HAP-1 (cell line): ENCODE measurements around the gene CASP7.
A peak's percentile ranks its signal among the peaks of the same experiment; 100 is the strongest.

Experiments
- DNase-seq, 2 experiments: peaks; one replicate each; pipeline ENCODE4 v3.0.0-alpha.2; 2016 to 2020; ENCODE audit warnings: low spot score in 2 of 2
- H3K27me3 ChIP-seq: fragments of 250-450 bp; sonication (Bioruptor Pico); 2 replicates; pipeline ENCODE4 v1.5.1; 2020; ENCODE audit warnings: low read depth, mild to moderate bottlenecking, moderate library complexity
- H3K36me3 ChIP-seq: fragments of 250-450 bp; sonication (Bioruptor Pico); replicated peaks from 2 replicates; pipeline ENCODE4 v1.5.1; 2020; ENCODE audit warnings: mild to moderate bottlenecking
- H3K4me1 ChIP-seq: fragments of 250-450 bp; sonication (Bioruptor Pico); 2 replicates; pipeline ENCODE4 v1.5.1; 2020; ENCODE audit warnings: mild to moderate bottlenecking
- H3K4me3 ChIP-seq: fragments of 250-450 bp; sonication (Bioruptor Pico); 2 replicates; pipeline ENCODE4 v1.5.1; 2020; ENCODE audit warnings: mild to moderate bottlenecking, moderate library complexity
- H3K9me3 ChIP-seq: fragments of 250-450 bp; sonication (Bioruptor Pico); 2 replicates; pipeline ENCODE4 v1.5.1; 2020; ENCODE audit warnings: mild to moderate bottlenecking, moderate library complexity
- in situ Hi-C: fragments of 300-500 bp; cut with MboI; formaldehyde crosslinking; loops from 3 replicates; pipeline ENCODE4 v1.14.3; 2020; ENCODE audit warnings: low sequenced_read_pairs, inconsistent platforms, mixed read lengths

The CASP7 gene

DNA sequence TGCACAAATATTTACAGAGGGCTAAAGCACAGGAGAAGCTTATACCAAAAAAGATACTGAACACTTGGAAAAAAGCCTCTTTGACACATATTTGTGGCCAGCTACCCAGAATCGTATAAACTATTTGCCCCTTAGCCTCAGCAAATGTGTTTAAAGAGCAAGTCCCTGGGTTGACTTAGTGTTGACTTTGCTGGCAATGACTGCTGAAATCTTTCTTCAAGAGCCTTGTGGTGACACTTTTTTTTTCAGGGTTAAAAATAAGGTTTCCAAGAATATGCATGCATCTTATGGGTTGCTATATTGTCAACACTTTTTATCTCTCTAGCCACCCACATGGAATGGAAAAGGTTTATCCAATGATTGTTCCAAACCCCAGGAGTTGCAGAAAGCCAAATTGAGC lies 56.9 kb downstream of the CASP7 start:
- H3K36me3 ChIP-seq, result no peaks in the 10 kb centered on the region; the same call in 1 of the 2 replicates
- H3K9me3 ChIP-seq, result no peaks in the 10 kb centered on the region
- in situ Hi-C loops, result no loop called here
- no peak for DNase-seq
- H3K4me3 ChIP-seq, result no peak overlapping the region
- H3K27me3 ChIP-seq, result no peaks in the 10 kb centered on the region
- peaks cover 25% of the 10 kb centered on the region for H3K4me1 ChIP-seq

DNA sequence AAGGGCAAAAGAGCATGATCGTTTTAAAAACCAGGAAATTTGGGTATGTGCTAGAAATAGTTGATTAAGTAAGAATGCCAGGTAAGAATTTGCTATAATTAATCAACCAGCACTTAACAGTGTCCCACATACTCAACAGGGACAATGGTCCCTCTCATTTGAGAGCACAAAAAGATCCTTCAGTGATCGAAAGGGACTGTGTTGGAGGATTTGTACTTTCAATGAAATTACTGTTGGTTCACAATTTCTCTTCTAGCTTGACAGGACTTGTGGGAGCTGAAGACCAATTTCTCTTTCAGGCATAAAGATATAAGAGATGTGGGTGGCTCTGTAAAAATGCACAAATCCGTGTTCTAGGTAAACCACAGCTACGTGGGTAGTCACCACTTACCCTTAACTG lies 59.3 kb downstream of the CASP7 start:
- Histone ChIP-seq H3K36me3 (no peaks in the 10 kb centered on the region; the same call in 1 of the 2 replicates), H3K4me3 (no peak overlapping the region), H3K4me1 (peaks cover 9% of the 10 kb centered on the region), H3K27me3 (no peaks in the 10 kb centered on the region), H3K9me3 (no peaks in the 10 kb centered on the region)
- in situ Hi-C loops, result no loop called here
- DNase-seq, result no peak

DNA sequence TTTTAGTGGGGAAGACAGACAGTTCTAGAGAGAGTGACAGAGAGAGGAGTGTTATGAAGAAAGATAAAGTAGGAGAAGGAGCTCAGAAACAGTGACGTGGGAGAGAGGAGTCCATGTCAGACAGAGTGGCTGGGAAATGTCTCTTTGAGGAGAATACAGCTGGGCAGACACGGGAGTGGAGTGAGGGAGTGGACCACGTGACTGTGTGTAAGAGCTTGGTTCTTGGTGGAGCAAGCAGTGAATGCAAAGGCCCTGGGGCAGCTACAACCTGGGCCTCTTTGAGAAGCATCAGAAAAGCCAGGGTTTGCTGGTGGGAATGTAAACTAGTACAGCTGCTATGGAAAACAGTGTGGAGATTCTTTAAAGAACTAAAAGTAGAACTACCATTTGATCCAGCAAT lies 59.9 kb downstream of the CASP7 start:
- in situ Hi-C loops, result no loop called here
- Histone ChIP-seq H3K9me3 (no peaks in the 10 kb centered on the region), H3K4me3 (no peak overlapping the region), H3K36me3 (no peaks in the 10 kb centered on the region), H3K27me3 (no peaks in the 10 kb centered on the region), H3K4me1 (peaks cover 8% of the 10 kb centered on the region)
- DNase-seq, result no peak

DNA sequence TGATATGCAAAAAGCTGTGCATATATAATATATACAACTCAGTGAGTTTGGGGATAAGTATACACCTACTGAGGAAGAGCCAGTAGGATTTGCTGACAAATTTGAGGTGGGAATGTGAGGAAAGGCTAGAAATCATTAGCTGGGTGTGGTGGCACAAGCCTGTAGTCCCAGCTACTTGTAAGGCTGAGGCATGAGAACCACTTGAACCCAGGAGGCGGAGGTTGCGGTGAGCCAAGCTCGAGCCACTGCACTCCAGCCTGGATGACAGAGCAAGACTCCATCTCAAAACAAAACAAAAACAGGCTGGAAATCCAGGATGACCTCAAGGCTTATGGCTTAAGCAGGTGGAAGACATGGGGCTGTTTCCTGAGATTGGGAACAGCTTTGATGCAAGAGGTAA lies 61.1 kb downstream of the CASP7 start:
- no peaks in the 10 kb centered on the region for H3K27me3 ChIP-seq
- no peak overlapping the region for H3K4me3 ChIP-seq
- in situ Hi-C loops, result no loop called here
- DNase-seq, result no peak
- no peaks in the 10 kb centered on the region; the same call in 1 of the 2 replicates for H3K9me3 ChIP-seq
- H3K36me3 ChIP-seq, result no peaks in the 10 kb centered on the region
- peaks cover 8% of the 10 kb centered on the region for H3K4me1 ChIP-seq

DNA sequence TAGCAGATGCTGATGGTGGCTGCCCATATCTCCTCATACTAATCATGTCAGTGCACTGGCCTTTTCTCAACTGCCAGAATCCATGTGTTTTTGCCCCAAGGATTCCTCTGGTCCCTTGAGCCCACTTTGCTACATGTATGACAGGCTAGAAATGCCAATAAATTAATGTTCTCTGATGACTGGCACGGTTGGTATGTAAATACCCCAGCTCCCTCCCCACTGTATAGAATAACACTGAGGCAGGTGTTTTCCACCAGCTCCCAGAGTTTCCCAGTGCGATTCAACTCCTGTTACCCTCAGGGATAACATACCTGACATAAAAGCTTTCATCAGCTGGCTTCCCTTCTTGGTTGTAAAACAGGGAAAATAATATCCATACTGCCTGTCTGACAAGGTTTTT lies 62.8 kb downstream of the CASP7 start:
- no peak for DNase-seq
- in situ Hi-C loops, result no loop called here

DNA sequence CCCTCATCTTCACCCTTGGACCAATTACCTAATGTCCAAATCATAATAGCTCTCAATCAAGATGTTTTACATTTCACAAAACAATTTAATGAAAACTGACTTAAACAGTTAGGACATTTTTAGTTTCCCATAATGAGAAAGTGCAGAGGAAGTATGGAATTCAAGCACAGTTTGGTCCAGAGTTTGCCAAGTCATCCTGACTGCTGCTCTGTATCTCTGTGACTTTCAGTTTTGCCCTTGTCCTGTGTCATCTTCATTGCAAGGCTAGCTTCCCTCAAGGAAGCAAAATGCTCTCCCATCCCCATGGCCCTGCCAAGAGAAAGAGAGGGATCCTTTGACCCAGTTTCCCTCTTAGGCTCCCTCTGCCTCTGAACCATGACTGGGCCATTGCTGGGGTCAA lies 63.9 kb downstream of the CASP7 start:
- no peaks in the 10 kb centered on the region for H3K27me3 ChIP-seq
- H3K4me3 ChIP-seq, result no peak overlapping the region
- no peaks in the 10 kb centered on the region for H3K36me3 ChIP-seq
- no peaks in the 10 kb centered on the region; the same call in 1 of the 2 replicates for H3K9me3 ChIP-seq
- no peaks in the 10 kb centered on the region for H3K4me1 ChIP-seq
- in situ Hi-C loops, result no loop called here
- no peak for DNase-seq

More for the DNA sequence above, 62.8 kb downstream of the CASP7 start:
- Histone ChIP-seq H3K9me3 (no peaks in the 10 kb centered on the region; the same call in 1 of the 2 replicates), H3K4me1 (no peaks in the 10 kb centered on the region), H3K36me3 (no peaks in the 10 kb centered on the region), H3K4me3 (no peak overlapping the region), H3K27me3 (no peaks in the 10 kb centered on the region)

DNA sequence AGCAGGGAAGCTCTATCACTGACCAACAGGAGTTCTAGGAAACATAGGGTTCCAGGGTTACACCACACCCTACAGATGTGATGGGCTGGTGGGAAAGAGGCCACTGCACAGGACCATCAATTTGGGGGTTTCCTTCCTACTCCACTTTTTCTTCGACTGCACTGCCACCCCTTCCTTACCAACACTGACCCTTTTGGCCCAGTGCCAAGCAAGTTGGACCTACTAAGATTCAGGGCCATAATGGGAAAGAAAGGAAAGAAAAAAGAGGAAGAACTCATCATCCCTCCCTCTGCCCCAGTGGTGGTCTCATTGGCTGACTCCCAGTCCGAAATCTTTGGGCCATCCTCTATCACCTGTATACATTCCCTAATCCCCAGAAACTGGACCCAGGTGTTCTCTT lies 65.7 kb downstream of the CASP7 start:
- DNase-seq, result no peak
- Histone ChIP-seq H3K9me3 (no peaks in the 10 kb centered on the region; the same call in 1 of the 2 replicates), H3K4me1 (no peaks in the 10 kb centered on the region), H3K4me3 (no peak overlapping the region), H3K36me3 (no peaks in the 10 kb centered on the region), H3K27me3 (no peaks in the 10 kb centered on the region)
- in situ Hi-C loops, result no loop called here

DNA sequence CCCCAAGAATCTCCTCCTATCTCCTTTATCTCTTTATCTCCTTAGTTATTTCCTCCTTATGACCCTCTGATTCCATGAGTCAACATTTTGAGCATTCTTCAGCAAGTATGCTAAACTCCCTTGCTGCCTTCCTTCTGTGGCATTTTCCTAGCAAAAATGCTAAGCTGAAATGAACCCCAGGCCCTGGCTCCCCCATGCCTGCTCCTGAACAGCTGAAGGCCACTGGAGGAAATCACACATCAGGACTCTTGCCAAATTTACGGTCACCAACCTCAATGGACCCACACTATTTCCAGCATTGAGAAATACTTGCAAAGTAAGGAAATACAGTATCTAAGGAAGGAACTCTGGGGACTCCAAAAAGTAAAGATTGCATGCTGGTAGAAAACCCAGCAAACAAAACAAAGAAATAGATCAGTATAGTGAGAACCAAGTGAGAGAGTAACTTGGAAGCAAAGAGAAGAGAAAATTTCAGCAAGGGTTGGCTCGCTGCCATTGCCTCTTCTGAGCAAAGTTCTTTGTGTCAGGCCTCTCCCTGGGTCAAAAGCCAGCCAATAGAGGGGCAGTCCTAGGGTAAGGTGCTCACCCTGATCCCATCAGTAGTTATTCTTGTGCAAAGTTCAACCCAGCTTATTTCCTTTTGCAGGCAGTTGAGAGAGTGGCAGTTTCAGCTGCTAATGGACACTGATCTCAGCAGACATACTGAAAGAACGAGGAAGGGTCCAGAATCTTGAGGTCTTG lies 66.7 kb downstream of the CASP7 start:
- H3K9me3 ChIP-seq, result no peaks in the 10 kb centered on the region; the same call in 1 of the 2 replicates
- no peaks in the 10 kb centered on the region for H3K4me1 ChIP-seq
- no peaks in the 10 kb centered on the region for H3K27me3 ChIP-seq
- H3K36me3 ChIP-seq, result no peaks in the 10 kb centered on the region
- in situ Hi-C loops, result no loop called here
- no peak overlapping the region for H3K4me3 ChIP-seq
- no peak for DNase-seq

DNA sequence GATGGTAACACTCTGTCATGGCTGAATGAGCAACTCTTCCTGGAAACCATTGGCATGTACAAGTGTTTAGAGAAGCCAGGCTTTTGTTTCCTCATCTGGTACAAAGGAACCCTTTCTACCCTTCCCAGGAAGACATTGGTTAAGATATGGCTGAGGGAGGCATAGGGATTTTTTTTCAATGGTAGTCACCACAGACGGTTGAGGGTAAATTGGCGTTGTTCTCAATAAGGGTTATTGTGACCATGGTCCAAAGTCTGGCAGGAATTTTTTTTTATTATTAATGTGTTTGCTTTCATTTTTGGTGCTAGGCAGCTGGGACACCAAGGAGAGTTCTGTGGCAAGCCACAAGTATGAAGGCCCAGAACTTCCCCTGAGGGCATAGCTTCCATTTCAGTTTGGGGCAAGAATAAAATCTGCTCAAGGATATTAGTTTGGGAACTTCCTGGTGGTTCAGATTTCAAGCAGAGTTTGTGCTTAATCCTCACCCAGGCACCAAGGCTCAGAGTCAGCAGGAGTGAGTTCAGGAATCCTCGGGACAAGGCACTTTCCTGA lies 71.5 kb downstream of the CASP7 start, which contains the start of gene PLEKHS1:
PLEKHS1 (plus strand) TSS at position 502 of the 552 bp plus-strand sequence. CDS start 3,596 bp downstream, outside the sequence.
- no peaks in the 10 kb centered on the region for H3K36me3 ChIP-seq
- no peaks in the 10 kb centered on the region for H3K9me3 ChIP-seq
- H3K4me1 ChIP-seq, result no peaks in the 10 kb centered on the region
- in situ Hi-C loops, result no loop called here
- H3K4me3 ChIP-seq, result no peak within 1 kb of the TSS
- no peak for DNase-seq
- H3K27me3 ChIP-seq, result no peaks in the 10 kb centered on the region

DNA sequence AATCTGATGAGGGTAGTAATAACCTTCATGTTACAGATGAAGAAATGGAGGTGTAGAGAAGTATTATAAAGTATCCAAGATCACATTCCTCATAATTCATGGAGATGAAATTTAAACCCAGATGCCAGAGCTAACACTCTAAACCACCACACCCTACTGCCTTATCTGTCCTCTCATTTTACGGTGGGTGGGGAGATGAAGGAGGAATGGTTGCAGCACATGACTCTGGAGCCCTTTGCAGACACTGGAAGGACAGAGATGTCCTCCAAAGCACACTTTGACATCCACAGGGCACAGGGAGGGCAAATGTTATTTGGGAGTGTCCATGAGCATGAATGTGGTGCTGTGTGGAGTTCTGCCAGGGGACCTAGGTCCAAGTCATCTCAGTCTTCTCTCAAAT lies 72.8 kb downstream of the CASP7 start:
- Histone ChIP-seq H3K4me3 (no peak overlapping the region), H3K4me1 (no peaks in the 10 kb centered on the region), H3K36me3 (no peaks in the 10 kb centered on the region), H3K9me3 (no peaks in the 10 kb centered on the region), H3K27me3 (no peaks in the 10 kb centered on the region)
- in situ Hi-C loops, result no loop called here
- no peak for DNase-seq

DNA sequence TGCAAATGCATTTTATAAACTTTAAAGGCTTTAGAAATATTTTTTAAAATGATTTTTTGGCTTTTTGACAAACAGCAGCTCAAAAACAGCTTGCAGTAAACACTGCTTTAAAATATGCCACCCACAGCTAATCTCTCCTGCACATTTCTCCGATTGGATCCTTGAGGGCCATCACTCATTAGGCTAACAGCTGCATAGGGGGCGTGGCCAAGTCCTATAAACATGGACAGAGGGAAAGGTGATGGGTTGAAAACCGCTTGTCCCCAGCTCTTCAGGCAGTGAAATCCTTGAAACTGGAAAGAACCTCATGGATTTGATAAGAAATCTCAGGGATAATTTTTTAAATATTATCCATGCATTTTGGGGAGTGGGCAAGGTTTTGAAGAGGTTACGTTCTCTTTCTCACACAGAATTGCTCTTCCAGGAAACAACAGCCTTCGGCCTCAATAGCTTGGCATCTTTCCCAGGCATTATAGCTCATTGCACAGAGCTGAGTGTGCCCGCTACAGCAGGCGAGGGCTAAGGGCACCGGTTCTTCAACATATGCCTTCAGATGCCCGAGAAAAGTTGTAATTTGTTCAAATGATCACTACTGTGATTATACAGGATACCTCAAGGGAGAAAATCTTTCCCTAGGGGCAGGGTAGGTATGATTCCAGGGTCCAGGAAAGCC lies 73.4 kb downstream of the CASP7 start:
- H3K4me1 ChIP-seq, result no peaks in the 10 kb centered on the region
- H3K36me3 ChIP-seq, result no peaks in the 10 kb centered on the region
- no peaks in the 10 kb centered on the region for H3K9me3 ChIP-seq
- no peaks in the 10 kb centered on the region for H3K27me3 ChIP-seq
- no peak overlapping the region for H3K4me3 ChIP-seq
- in situ Hi-C loops, result no loop called here
- DNase-seq, result peak in 1 of 2 experiments; percentile 41

DNA sequence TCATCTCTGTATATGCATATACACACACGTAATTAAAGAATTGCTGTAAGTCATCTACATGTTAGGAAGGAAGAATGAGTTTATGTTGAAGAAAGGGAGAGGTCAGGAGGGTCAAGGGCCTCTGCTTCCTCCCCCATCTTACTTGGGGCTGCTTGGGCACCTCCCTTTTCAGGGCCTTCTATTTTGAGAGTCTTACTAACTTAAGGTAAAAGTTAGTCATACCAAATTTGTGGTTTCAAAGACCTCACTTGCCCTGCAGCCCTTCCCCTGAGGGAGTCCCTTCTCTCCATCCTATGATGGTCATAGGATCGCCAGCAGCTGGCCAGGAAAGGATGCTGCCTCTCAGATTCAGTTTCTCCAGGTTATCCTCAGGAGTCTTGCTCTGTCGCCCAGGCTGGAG lies 74.4 kb downstream of the CASP7 start:
- H3K4me1 ChIP-seq, result no peaks in the 10 kb centered on the region
- H3K4me3 ChIP-seq, result no peak overlapping the region
- H3K27me3 ChIP-seq, result no peaks in the 10 kb centered on the region
- in situ Hi-C loops, result no loop called here
- DNase-seq, result no peak
- H3K9me3 ChIP-seq, result no peaks in the 10 kb centered on the region
- no peaks in the 10 kb centered on the region for H3K36me3 ChIP-seq

DNA sequence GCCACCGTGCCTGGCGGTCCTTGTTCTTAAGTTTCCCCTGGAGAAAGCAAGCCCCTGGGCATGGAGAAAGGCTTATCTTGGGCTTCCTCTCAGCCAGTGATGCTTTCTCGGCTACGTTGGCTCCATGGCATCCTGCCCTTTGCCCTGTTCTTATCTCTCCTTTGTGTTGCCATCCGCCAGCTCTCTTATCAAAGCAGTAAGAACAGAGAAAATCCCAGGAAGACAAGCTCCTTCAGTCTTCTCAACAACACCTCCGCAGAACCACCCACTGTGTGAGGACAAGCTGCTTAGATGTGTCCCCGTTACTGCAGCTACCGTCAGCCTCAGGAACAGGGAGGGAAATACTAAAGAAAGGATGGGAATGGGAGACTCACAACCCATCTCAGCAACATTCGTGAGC lies 75.1 kb downstream of the CASP7 start:
- DNase-seq, result no peak
- in situ Hi-C loops, result no loop called here
- H3K4me1 ChIP-seq, result no peaks in the 10 kb centered on the region

DNA sequence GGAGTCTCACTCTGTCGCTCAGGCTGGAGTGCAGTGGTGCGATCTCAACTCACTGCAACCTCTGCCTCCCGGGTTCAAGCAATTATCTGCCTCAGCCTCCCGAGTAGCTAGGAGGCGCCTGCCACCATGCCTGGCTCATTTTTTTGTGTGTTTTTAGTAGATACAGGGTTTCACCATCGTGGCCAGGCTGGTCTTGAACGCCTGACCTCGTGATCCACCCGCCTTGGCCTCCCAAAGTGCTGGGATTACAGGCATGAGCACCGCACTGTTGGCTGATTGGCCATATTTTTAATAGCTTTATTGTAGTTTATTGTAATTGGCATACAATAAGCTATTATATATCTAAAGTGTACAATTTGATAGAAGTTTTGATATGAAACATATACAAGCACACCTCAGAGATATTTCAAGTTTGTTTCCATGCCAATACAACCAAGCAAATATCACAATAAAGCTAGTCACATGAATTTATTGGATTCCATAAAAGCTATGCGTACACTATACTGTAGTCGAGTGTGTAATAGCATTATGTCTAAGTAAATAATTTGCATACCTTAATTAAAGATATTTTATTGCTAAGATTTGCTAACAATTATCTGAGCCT lies 77.3 kb downstream of the CASP7 start:
- Histone ChIP-seq H3K27me3 (no peaks in the 10 kb centered on the region), H3K4me1 (no peaks in the 10 kb centered on the region), H3K36me3 (no peaks in the 10 kb centered on the region), H3K4me3 (no peak overlapping the region), H3K9me3 (no peaks in the 10 kb centered on the region)
- in situ Hi-C loops, result no loop called here
- no peak for DNase-seq

More for the DNA sequence above, 75.1 kb downstream of the CASP7 start:
- Histone ChIP-seq H3K9me3 (no peaks in the 10 kb centered on the region), H3K36me3 (no peaks in the 10 kb centered on the region), H3K4me3 (no peak overlapping the region), H3K27me3 (no peaks in the 10 kb centered on the region)
